ENCODE results near the gene CHST8. TPM values are rescaled to one million over a fixed set of nuclear protein-coding genes. Genes with fewer than 3 reads are reported as not detected.

The CHST8 gene, protein sequence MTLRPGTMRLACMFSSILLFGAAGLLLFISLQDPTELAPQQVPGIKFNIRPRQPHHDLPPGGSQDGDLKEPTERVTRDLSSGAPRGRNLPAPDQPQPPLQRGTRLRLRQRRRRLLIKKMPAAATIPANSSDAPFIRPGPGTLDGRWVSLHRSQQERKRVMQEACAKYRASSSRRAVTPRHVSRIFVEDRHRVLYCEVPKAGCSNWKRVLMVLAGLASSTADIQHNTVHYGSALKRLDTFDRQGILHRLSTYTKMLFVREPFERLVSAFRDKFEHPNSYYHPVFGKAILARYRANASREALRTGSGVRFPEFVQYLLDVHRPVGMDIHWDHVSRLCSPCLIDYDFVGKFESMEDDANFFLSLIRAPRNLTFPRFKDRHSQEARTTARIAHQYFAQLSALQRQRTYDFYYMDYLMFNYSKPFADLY
- not detected for total RNA-seq

DNA sequence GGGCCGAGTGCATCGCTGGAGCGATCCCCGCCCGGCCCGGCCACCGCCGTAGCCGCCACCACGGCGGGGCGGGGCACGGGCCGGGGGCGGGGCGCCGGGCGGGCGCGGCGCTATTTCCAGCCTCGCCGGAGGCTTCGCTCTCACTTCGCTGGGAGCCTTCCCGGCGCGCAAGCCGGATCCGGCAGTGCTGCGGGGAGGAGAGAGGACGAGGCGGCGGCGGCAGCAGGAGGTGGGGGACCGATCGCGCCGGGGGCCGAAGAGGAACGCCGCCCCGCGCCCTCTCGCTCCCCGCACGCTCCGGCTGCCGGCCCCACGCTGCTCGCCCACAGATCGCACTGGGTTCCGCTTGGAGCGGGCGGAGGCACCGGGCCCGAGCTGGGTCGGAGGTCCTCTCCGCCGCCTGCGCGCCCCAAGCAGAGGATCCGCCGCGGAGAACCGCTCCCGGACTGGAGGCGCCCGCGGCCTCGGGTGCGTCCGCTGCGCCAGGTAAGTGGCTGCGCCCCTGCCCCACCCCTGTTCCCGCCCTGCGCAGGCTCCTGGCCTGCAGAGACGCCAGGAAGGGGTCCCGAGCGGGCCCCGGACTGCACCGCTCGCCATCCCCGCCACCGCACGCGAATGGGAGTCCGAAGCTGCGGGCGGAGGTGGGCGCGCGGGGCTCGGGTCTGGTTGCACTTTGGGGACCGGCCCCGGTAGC is at the start of gene CHST8:
Gene CHST8, plus strand, starts transcription at position 143 of the 694 bp plus-strand sequence. CDS start 67,309 bp downstream, outside the sequence.
- Histone ChIP-seq H3K4me3 (peak within 1 kb of the TSS in 3 of 4 donors; percentile 22 to 57 (median 38)), H3K9me3 (no peaks in the 10 kb centered on the region), H3K27me3 (peaks cover 87% of the 10 kb centered on the region), H3K27ac (no peak within 1 kb of the TSS), H3K36me3 (no peaks in the 10 kb centered on the region), H3K4me1 (peaks cover 0 to 17% (median 13%) of the 10 kb centered on the region in 4 donors)
- TF ChIP-seq CTCF (IDR thresholded peaks at IDR 0.05) (no peak), POLR2A (IDR thresholded peaks at IDR 0.05) (no peak), EP300 (IDR thresholded peaks at IDR 0.05; ENCODE audit: low read depth) (no peak), POLR2AphosphoS5 (IDR thresholded peaks at IDR 0.05) (peak in 2 of 3 donors; percentile 36 to 47)
- peak; percentile 18 for DNase-seq
- in situ Hi-C loops (cut with MboI; ENCODE audit: low pct_ligation_motif_present in 1 of 4, low pct_unique_long_range_greater_than_20kb in 1 of 4, low sequenced_read_pairs in 3 of 4) (no loop called here), intact Hi-C loops (cut with DNase I; ENCODE audit: low total_unique reads) (no loop called here)
- WGBS, 2 donors (ENCODE audit: low coverage in 1 of 2), result 11% methylated on average over 54 of the region's 96 CpGs; no CpG with 5 or more reads in 1 of the 2 donors

- Histone ChIP-seq H3K9me3 (peaks cover 3% of the 10 kb centered on the region in 2 donors), H3K27ac (no peak overlapping the region), H3K4me1 (no peaks in the 10 kb centered on the region), H3K36me3 (no peaks in the 10 kb centered on the region), H3K27me3 (peaks cover 7% of the 10 kb centered on the region), H3K4me3 (no peak overlapping the region)
- in situ Hi-C loops (cut with MboI; ENCODE audit: low pct_ligation_motif_present in 1 of 4, low pct_unique_long_range_greater_than_20kb in 1 of 4, low sequenced_read_pairs in 3 of 4), result no loop called here
- no peak for DNase-seq
- TF ChIP-seq CTCF (IDR thresholded peaks at IDR 0.05) (no peak), EP300 (IDR thresholded peaks at IDR 0.05; ENCODE audit: low read depth) (no peak), POLR2A (IDR thresholded peaks at IDR 0.05) (no peak), POLR2AphosphoS5 (IDR thresholded peaks at IDR 0.05) (no peak)
- 41 to 53% methylated on average over 2 of the region's 2 CpGs for WGBS, 2 donors (ENCODE audit: low coverage in 1 of 2)
- intact Hi-C loops (cut with DNase I; ENCODE audit: low total_unique reads), result no loop called here
These were observed 48.8 kb upstream of the CHST8 start for GRCh38 chr19:33572929-33573328.

DNA sequence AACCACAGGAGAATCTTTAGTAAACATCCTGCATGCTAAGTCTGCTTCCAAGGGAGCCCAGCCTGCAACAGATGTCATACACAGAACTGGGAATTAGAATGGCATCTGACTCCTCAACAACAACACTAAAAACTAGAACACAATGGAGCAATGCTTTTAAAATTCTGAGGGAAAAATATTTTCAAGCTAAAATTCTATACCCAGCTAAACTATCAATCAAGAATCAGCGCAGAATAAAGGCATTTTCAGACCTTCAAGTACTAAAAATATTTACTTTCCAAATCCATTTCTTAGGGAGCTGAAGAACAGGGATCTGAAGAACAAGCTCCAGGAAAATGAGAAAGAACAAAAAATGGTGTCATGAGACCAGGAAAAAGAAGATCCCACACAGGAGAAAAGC is 46.9 kb upstream of the CHST8 start:
- WGBS, 2 donors (ENCODE audit: low coverage in 1 of 2), result 82% methylated on average over 1 of the region's 1 CpG; no CpG with 5 or more reads in 1 of the 2 donors
- H3K4me3 ChIP-seq, result no peak overlapping the region
- no peaks in the 10 kb centered on the region for H3K4me1 ChIP-seq
- TF ChIP-seq POLR2AphosphoS5 (IDR thresholded peaks at IDR 0.05), result no peak
- TF ChIP-seq EP300 (IDR thresholded peaks at IDR 0.05; ENCODE audit: low read depth), result no peak
- no peak for TF ChIP-seq POLR2A (IDR thresholded peaks at IDR 0.05)
- no peak for DNase-seq
- in situ Hi-C loops (cut with MboI; ENCODE audit: low pct_ligation_motif_present in 1 of 4, low pct_unique_long_range_greater_than_20kb in 1 of 4, low sequenced_read_pairs in 3 of 4) (no loop called here), intact Hi-C loops (cut with DNase I; ENCODE audit: low total_unique reads) (no loop called here)
- no peaks in the 10 kb centered on the region for H3K36me3 ChIP-seq
- H3K27ac ChIP-seq, result no peak overlapping the region
- peaks cover 3% of the 10 kb centered on the region in 2 donors for H3K9me3 ChIP-seq
- peaks cover 6% of the 10 kb centered on the region for H3K27me3 ChIP-seq

GRCh38 chr19:33578697-33579096 is 43.1 kb upstream of the CHST8 start:
- WGBS, 2 donors (ENCODE audit: low coverage in 1 of 2), result 47 to 65% methylated on average over 2 to 3 of the region's 3 CpGs
- Histone ChIP-seq H3K4me3 (no peak overlapping the region), H3K4me1 (no peaks in the 10 kb centered on the region), H3K36me3 (no peaks in the 10 kb centered on the region), H3K9me3 (peaks cover 3% of the 10 kb centered on the region in 2 donors), H3K27ac (no peak overlapping the region), H3K27me3 (no peaks in the 10 kb centered on the region)
- intact Hi-C loops (cut with DNase I; ENCODE audit: low total_unique reads) (no loop called here), in situ Hi-C loops (cut with MboI; ENCODE audit: low pct_ligation_motif_present in 1 of 4, low pct_unique_long_range_greater_than_20kb in 1 of 4, low sequenced_read_pairs in 3 of 4) (no loop called here)
- no peak for DNase-seq
- TF ChIP-seq CTCF (IDR thresholded peaks at IDR 0.05) (no peak), POLR2AphosphoS5 (IDR thresholded peaks at IDR 0.05) (no peak), POLR2A (IDR thresholded peaks at IDR 0.05) (no peak), EP300 (IDR thresholded peaks at IDR 0.05; ENCODE audit: low read depth) (no peak)
